GM12875 (cell line): Measurements from ENCODE around the gene ISYNA1.

Experiments
- H3K4me3 ChIP-seq: one replicate; pipeline ENCODE4 v1.5.1; 2011; ENCODE audit warnings: low read depth, low read length, control low read depth
- TF ChIP-seq, protein P1 (sequence below): IDR thresholded peaks from 2 replicates; pipeline ENCODE4 v1.5.1; 2011; ENCODE audit warnings: low read depth, mild to moderate bottlenecking, control low read depth, inconsistent platforms, low read length, moderate library complexity, borderline replicate concordance; ENCODE audit not compliant: insufficient read depth

The ISYNA1 gene

GRCh38 chr19:18393836-18394235, 44.1 kb downstream of the ISYNA1 start:
- TF ChIP-seq, protein P1, sequence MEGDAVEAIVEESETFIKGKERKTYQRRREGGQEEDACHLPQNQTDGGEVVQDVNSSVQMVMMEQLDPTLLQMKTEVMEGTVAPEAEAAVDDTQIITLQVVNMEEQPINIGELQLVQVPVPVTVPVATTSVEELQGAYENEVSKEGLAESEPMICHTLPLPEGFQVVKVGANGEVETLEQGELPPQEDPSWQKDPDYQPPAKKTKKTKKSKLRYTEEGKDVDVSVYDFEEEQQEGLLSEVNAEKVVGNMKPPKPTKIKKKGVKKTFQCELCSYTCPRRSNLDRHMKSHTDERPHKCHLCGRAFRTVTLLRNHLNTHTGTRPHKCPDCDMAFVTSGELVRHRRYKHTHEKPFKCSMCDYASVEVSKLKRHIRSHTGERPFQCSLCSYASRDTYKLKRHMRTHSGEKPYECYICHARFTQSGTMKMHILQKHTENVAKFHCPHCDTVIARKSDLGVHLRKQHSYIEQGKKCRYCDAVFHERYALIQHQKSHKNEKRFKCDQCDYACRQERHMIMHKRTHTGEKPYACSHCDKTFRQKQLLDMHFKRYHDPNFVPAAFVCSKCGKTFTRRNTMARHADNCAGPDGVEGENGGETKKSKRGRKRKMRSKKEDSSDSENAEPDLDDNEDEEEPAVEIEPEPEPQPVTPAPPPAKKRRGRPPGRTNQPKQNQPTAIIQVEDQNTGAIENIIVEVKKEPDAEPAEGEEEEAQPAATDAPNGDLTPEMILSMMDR: no peak

DNA sequence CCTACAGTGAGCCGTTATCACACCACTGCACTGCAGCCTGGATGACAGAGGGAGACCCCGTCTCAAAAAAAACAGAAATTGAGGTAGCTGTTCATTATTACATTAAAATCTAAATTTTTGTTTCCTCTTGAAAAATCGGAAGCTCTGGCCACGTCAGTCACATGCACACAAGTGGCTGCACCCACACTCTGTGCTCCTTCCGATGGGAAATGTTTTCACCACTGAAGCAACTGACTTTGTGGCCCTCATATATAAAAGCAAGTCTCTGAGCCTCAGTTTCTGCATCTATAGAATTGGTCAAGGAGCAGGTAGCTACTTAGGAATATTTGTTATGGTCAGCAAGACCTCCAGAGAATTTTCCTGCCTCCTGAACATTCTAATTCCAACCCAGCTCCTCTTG, 45.0 kb downstream of the ISYNA1 start:
- no peak overlapping the region for H3K4me3 ChIP-seq
- TF ChIP-seq, protein P1: no peak

More at GRCh38 chr19:18393836-18394235, 44.1 kb downstream of the ISYNA1 start:
- H3K4me3 ChIP-seq: no peak overlapping the region

DNA sequence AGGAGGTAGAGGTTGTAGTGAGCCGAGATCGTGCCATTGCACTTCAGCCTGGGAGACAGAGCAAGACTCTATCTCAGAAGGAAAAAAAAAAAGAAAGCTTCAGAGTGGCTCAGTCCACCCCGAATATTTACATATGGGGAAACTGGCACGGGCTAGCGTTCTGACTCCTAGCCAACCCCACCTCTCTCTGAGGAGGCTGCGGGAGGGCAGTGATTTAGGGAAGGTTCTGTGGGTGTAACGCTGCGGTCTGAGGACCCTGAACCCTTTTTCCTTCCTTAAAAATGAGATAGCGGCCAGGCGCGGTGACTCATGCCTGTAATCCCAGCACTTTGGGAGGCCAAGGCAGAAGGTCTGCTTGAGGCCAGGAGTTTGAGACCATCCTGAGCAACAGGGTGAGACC, 45.5 kb downstream of the ISYNA1 start:
- TF ChIP-seq, protein P1: no peak
- H3K4me3 ChIP-seq: no peak overlapping the region

- TF ChIP-seq, protein P1: no peak
- H3K4me3 ChIP-seq: no peak overlapping the region
Measured at GRCh38 chr19:18391509-18392075, 46.3 kb downstream of the ISYNA1 start.

GRCh38 chr19:18390065-18390907, 47.6 kb downstream of the ISYNA1 start:
- H3K4me3 ChIP-seq: no peak overlapping the region
- TF ChIP-seq, protein P1: no peak

GRCh38 chr19:18389726-18390064, 48.2 kb downstream of the ISYNA1 start:
- TF ChIP-seq, protein P1: no peak
- H3K4me3 ChIP-seq: no peak overlapping the region

DNA sequence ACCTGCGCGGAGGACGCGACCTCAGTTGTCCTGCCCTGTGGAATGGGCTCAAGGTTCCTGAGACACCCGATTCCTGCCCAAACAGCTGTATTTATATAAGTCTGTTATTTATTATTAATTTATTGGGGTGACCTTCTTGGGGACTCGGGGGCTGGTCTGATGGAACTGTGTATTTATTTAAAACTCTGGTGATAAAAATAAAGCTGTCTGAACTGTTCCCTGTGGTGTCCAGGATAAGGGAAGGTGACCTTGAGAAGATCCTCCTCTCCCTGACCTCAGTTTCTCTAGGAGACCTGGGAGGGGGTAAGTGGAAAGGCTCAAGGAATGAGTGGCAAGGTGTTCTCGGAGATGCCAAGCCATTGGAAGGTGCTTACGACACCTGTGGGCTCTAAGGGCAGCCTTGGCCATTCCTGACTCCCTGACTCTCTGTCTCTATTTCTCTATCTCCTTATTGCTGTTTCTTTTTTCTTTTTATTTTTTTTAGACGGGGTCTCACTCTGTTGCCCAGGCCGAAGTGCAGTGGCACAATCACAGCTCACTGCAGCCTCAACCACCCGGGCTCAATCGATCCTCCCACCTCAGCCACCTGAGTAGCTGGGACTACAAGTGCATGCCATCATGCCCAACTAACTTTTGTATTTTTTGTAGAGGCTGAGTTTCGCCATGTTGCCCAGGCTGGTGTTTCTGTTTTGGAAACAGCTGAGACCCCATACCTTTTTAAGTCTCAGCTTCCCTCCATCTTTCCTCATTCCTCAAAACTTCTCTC, 48.8 kb downstream of the ISYNA1 start:
- H3K4me3 ChIP-seq: no peak overlapping the region
- TF ChIP-seq, protein P1: no peak
